Stimulated activated CD4-positive, alpha-beta T cell treated with anti-CD3 and anti-CD28 coated beads, TNF-alpha, amount 100 ng/mL, for 4 hours (primary cell): Measurements from ENCODE around the gene PRKG1.
"Not testable (repeated sequence)": the region's sequence is repeated elsewhere in the genome, so short reads cannot be mapped to it uniquely, and the experiment has no call there.

Experiments
- DNase-seq, 3 experiments: peaks; one replicate each; pipeline ENCODE4 v3.0.0-alpha.2; 2020; ENCODE audit warnings: low read depth in 3 of 3

PRKG1 gene

DNA sequence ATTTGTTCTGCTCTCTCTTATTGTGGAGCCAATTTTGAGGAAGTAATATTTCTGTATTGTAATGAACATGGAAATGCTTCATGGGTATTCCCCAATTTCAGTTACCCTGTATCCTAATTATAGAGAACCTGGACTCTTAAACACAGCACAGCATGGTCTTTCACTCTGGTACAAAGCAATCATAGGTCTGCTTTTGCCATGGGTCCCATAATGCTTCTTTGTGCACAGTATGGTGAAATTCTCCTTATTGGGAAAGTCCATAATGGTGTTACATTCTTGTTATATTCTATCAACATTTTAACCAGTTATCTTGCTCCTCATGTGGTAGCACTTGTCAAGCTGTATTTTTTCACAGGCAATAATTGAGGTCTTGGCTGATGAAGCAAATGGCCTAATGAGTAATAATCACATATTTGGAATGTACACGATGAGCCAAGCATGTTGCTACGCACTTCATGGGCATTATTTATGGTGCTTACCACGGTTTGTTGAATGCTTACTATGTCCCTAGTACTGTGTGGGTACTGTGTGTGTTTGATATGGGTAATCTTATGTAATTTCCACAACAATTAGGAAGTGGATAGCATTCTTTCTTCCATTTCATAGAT is 42.9 kb downstream of the PRKG1 start:
- DNase-seq, result no peak

DNA sequence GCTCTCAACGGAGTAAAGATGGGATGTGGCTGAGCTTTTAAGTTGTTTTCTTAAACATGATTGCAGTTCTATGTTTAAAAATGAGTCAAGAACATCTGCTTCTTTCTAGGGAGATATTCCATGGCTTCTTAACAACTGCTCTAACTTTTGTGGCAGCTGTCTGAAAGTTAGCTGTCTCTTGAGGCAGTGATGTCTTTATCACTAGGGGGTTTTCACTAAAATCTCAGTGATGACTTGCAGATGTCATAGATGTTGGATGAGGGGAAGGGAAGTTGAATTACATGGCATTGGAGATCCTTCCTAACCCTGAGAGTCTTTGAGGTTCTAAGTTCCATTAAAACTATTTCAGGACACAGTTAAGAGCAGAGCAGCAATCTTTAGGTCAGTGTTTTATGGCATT is 43.5 kb downstream of the PRKG1 start:
- no peak for DNase-seq

DNA sequence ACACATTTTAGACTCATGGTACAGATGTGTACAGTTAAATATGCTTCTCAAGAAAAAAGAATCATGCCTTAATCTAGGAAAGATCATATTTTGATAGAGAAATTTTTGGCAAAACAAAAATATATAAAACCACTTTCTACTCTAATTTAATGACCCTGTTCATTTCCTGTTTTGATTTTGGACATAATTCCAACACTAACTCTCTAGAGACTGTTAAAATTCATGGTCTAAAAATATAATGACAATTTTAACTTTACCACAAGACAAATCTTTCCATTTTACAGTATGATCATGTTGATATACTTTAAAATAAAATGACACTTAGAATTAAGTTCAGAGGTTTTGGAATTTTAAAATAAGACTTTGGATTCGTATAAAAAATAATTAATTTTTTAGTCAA is 45.2 kb downstream of the PRKG1 start:
- DNase-seq, result no peak

DNA sequence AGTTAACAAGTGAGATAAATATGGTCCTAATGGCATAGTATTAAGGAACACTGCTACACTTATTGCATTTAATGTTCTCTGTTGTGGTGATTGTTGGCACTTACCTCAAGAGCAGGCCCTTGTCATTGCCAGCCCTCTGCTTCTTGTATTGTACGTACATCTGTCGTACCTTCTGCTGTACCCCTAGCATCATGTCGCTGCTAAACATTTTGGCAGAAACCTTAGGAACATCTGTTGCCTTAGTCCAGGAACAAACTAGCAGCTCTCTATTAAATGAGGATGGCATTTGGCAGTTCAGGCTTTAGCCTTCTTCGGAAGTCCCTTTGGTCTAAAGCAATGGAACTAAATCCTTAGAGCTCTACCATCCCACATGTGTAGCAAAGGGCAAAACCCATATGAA is 47.6 kb downstream of the PRKG1 start:
- DNase-seq, result no peak

DNA sequence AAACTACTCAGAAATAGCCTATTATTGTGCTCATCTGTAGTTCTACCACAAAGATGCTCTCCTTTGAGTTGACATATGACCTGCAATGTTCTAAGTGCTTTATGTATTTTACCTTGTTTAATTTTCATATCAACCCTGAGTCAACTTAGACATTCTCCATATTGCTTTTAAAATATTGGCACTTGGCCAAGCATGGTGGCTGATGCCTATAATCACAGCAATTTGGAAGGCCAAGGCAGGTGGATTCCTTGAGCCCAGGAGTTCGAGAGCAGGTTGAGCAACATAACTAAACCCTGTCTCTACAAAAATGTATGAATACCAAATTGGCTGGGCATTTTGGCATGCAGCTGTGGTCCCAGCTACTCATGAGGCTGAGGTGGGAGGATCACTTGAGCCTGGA is 50.6 kb downstream of the PRKG1 start:
- DNase-seq, result no peak

DNA sequence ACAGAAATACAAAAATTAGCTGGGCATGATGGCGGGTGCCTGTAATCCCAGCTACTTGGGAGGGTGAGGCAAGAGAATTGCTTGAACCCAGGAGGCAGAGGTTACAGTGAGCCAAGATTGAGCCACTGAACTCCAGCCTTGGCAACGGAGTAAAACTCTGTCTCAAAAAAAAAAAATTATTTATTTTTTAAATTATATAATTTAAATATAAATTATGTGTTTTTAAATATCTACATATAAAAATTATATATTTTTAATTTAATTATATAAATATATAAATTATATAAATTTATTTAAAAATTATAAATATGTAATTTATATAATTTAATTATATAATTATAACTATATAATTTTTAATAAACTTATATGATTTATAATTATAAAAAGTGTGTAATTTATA is 51.2 kb downstream of the PRKG1 start:
- no peak for DNase-seq

DNA sequence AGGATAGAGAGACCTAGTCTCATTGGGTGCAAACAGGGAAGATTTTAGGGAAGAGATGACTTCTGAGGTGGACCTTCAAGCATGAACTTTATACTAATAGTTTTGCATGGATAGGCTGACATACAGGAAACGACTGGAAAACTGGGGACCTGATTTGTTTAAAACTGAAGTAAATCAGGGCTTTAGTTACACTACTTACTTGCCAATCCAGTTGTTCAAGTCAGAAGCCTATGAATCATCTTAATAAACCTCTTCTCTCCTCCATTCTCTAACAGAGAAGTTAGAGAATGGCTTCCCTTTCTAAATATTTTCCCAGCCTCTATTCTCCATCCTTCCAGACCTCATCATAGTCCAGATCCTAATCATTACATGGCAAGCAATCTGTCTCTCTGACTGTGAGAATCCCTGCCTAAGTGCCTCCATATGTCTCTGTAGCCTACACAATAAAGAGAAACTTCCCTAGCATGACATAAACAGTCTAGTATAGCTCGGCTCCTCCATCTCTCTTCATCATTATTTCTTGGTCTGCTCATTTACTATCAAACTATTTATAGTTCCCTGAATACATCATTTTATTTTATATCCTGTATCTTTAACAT is 55.8 kb downstream of the PRKG1 start:
- no peak for DNase-seq

DNA sequence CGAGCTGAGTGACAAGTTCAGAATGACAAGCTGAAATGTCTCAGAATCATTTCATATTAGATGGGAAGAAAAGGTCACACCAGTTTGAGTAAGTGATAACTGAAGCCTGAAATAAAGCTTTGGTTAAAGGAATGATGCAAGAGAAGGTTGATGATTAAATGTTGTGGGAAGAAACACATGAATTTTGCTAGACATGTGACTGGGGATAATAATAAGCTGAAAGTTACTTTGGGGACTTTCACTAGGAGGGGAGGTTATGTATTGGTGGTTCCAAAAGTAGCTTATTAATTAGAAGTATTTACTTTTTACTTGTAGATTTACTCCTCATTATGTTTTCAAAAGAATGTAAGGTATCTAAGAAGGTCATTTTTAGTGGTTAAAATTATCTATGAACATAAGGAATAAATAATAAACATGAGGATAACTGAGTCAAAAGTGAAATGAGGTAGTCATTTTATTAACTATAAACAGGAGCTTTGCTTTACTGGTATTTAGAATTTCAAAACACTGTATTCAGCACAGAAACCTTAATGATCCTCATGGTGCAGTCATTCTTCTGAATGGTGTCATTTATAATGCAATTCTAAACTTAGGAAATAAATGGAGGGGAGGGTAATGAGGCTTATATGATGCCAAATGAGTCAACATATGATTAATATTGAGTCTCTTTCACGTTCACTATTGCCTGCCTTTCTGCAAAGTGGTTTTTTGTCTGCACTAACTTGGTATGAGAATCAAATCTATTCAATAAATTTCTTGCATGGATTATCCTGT is 63.7 kb downstream of the PRKG1 start:
- DNase-seq, result no peak

DNA sequence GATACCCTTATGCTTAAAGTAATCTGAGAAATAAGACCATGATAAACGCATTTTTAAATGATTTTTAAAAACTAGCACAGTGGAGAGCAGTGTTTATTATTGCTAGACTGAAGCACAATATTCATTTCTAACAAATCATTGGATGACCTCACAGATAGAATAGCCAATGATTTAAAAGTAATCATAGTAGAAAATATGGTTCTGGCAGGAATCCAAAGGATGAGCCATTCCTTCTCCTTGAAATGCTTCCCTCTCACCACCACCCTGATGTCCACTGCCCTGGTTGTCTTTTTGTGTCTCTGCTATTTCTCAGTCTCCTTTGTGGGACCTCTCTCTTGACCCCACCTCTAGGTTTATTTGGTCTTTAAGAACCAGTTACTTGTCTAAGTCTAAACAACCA is 64.9 kb downstream of the PRKG1 start:
- no peak for DNase-seq

DNA sequence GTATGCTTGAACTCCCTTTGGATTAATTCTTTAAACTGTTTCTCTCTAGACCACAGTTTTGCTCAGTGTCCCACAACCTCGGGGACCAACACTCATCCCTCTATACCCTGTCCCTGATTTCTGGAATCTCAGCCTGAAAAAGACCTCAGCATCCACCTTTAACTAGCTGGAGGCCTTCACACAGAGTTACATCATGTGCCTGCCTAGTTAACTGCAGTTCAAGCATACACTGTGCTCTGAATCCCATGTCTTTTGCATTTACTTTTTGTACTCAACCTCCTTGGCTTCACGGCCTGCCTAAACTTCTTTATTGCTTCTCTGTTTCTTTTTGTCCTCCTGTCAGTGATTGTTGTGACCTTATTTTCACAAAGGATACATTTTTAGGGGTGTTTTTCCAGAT is 66.7 kb downstream of the PRKG1 start:
- no peak for DNase-seq

DNA sequence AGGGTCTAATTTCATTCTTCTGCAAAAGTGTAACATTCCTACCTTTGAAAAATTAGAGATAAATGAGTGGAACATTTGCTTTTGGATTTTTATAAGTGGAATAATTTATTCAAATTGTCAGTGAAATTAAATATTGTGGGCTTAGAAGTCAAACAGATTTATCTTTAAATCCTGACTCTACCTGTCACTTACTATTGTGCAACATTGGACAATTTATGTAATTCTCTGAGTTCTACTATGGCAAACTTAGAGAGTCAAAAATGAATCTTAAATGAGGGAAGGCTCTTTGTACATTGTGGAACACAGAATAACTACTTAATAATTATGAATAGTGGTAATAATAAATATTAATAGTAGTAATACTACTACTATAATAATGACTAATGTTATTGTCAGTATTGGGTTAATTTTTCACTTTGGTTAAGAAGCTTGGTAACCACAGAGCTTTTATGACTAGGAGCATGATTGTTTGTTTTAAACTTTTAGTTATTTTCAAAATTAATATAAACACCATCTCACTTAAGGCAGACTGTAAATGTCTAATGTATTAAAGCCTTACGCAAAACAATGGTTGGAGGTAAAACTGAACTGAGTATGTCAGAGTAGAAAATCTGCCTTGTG is 70.0 kb downstream of the PRKG1 start:
- DNase-seq, result no peak

DNA sequence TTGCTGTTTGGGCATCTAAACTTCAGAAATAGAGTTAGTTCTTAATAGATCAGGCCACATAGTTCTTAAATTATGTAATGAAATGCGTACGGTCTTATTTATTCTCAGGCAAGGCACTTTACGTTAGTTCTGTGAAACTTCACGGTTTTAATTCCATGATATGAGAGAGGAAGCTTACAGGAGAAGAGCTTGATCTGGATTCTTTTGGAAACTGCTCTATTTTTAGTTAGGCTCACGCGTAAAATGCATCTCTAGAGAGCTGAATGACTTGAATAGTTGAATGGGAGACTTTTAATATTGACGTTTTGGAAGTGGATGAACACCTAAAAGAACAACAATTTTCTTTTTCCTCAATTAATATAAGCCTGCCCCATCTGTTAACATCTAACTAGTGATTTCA is 71.1 kb downstream of the PRKG1 start:
- no peak for DNase-seq

DNA sequence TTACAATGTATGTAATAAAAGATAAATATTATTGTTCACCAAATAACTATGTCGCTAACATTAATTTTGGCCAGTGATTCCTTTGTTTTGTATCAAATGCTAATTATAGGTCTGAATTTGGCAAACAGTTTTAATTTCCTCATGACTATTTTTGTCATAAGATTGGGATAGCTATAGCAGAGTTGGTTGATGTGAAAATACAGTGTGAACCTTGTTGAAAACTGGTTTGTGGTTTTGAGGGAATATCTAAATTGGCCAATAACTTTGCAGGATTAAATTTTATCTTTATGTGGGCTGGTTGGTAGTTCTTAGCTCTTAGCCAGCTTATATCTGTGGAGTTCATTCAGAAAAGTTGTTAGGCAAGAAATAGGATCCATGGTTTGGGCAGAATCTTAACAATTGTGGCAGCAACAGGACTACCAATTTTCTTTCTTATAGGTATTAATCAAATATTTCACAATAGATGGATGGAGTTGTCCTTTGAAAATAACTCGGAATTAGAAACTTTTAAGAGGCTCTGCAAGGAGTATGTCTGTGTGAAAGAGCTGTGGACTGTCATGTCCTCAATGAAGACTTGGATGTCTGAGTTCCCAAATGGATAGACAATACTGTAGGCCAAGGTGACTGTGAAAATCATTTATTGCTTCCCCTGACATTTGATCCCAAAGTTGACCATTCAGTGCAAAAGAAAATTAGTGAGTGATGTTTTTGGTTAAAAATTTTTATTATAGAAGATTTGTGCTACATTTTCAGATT is 73.5 kb downstream of the PRKG1 start:
- DNase-seq, result no peak

DNA sequence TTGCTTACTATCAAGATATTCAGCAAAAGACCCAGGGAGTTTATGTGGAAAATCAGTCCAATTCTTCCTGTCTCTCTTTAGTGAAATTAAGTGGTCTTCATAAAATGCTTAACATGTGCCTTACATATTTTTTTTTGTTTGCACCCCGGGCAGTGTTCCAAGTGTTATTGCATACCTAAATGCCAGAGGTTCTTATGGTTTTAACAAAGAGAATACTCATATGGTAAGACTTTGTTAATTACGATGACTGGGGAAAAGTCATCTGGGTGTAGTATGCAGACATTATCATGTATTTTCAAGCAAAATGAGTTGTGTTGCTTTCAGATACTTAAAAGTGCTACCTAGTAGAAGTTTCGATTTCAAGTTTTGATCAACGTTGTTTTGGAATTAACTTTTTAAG is 82.6 kb downstream of the PRKG1 start:
- no peak for DNase-seq

DNA sequence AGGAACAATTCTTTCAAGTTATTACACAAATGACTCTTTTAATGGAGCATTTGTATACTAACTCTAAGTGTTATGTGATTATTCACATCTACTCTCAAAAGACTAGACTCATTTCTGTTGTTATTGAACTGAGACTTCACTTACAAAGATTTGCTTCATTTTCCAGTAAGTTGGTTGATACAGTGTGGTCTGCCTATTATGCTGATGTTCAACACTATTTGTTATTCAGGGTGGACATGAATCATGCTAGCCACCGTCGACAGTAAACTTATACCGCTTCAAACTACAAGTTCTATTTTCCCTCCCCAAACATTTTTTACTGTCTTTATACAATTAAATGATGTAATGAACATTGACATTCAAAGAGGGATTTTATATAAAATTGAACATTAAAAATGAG is 84.5 kb downstream of the PRKG1 start:
- DNase-seq, result no peak

DNA sequence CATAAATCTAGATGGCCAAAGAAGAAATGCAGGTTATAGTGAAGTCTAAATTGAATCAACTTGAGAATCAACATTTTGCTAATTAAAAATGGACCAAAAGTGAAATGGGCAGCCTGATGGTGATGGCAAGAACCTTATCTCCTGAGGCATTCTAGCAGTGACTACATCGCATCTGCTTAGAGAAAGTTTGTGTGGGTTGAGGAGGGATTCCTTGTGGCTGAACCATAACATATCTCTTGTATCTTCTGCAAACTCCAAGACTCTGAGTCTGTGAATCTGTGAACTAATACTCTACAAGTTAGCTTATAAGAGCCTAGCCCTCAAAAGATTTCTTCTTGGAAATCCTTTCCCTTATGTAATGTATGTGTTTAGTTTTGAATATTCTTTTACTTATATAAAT is 85.6 kb downstream of the PRKG1 start:
- DNase-seq, result no peak

DNA sequence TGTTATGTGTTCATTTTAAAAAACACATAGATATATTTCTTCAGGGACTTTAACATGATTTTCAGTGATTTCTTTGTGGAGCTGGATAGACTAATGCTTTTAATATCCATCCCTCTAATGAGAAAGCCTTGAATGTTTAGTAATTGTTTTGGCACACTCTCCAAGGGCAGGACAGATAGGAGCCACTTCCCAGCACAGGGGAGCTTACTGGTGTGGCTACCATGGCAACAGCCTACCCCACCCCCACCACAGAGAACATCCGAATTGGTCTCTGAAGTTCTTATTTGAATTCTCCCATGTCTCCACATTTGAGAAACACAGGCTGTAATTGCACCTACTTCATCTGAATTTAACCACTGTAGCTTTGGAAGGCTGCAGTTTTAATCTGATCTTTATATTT is 87.7 kb downstream of the PRKG1 start:
- no peak for DNase-seq

DNA sequence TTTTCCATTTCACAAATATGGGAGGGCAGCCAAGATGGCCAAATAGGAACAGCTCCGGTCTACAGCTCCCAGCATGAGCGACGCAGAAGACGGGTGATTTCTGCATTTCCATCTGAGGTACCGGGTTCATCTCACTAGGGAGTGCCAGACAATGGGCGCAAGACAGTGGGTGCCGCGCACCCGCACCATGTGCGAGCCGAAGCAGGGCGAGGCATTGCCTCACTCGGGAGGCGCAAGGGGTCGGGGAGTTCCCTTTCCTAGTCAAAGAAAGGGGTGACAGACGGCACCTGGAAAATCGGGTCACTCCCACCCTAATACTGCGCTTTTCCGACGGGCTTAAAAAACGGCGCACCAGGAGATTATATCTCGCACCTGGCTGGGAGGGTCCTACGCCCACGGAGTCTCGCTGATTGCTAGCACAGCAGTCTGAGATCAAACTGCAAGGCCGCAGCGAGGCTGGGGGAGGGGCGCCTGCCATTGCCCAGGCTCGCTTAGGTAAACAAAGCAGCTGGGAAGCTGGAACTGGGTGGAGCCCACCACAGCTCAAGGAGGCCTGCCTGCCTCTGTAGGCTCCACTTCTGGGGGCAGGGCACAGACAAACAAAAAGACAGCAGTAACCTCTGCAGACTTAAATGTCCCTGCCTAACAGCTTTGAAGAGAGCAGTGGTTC is 89.2 kb downstream of the PRKG1 start:
- not testable (repeated sequence) for DNase-seq

DNA sequence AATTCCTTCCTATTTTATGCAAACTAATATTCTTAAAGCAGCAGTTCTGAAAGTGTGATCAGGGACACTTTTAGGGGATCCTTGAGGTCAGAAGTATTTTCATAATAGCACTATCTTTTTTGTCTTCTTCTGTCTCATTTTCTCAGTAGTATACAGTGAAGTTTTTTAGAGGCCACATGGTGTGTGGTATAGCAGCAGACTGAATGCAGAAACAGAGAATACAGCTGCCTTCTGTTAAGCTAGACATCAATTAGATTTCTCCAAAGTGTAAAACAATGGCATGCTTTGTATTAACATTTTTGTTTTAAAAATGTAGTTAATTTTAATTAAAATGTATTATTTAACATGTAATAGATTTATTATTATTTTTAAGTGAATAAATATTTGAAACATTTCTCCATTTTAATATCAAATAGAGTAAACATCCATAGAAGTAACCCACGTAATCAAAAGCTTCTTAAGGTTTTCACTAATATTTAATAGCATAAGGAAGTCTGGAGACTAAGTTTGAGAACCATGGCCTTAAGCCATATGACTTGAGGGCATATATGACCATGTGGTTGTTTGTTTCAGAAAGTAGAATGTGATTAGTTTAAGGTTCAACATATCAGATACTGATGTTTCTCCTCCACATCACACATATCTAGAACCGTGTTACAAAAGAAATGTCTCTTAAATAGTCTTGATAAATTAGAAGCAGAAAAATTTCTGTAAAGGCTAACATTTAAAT is 94.0 kb downstream of the PRKG1 start:
- DNase-seq, result no peak

DNA sequence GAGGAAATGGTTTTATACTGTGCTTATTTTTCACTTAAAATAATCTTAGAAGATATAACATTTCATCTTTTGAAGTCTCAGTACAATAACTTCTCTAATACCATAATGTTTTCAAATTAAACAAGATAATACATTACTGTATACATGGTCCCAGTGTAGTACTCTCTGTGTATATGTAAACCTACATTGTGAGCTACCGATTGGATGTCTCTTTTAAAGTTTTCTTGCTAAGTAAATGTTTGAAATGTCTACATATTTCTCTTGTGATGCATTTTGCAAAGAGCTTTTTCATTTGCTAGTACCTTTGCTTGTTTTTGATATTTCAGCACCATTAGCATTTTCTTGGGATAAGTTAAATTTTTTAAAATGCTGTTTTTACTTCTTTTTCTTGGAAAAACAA is 94.8 kb downstream of the PRKG1 start:
- no peak for DNase-seq
